GM12891 (cell line): ENCODE measurements around the gene NPY4R2.
"Not testable (repeated sequence)": the region's sequence is repeated elsewhere in the genome, so short reads cannot be mapped to it uniquely, and the experiment has no call there.

ENCODE experiments used
- PAX5 ChIP-seq: IDR thresholded peaks from 2 replicates; pipeline ENCODE4 v1.6.1; 2011; ENCODE audit warnings: low read length, moderate library complexity, mild to moderate bottlenecking; ENCODE audit not compliant: insufficient read depth, severe bottlenecking
- POLR2A ChIP-seq: IDR thresholded peaks from 2 replicates; pipeline ENCODE4 v1.6.1; 2011; ENCODE audit warnings: low read depth, low read length, control low read depth
- POLR2AphosphoS5 ChIP-seq: IDR thresholded peaks from 2 replicates; pipeline ENCODE4 v1.6.1; 2011; ENCODE audit warnings: low read depth, low read length, control low read depth
- SPI1 ChIP-seq: IDR thresholded peaks from 2 replicates; pipeline ENCODE4 v1.6.1; 2011; ENCODE audit warnings: low read depth, low read length, control low read depth
- TAF1 ChIP-seq: IDR thresholded peaks from 2 replicates; pipeline ENCODE4 v1.6.1; 2011; ENCODE audit warnings: low read depth, low read length, control low read depth

GRCh38 chr10:47947424-47947823 lies 29.0 kb downstream of the NPY4R2 start:
- not testable (repeated sequence) for TF ChIP-seq POLR2AphosphoS5, POLR2A, TAF1, PAX5, SPI1
